Mesothelial cell of epicardium (in vitro differentiated cells): ENCODE data around the gene ADH1C. TPM values are rescaled to one million over a fixed set of nuclear protein-coding genes. Genes with fewer than 3 reads are reported as not detected.
A peak's percentile ranks its signal among the peaks of the same experiment; 100 is the strongest.

Source experiments
- DNase-seq, 2 experiments: peaks; one replicate each; pipeline ENCODE4 v3.0.0; 2021; ENCODE audit warnings: low spot score in 2 of 2; ENCODE audit not compliant: unreplicated experiment in 2 of 2
- H3K27ac Mint-ChIP-seq: 2 replicates; pipeline ENCODE4 v1.8.0; 2021; ENCODE audit warnings: mixed read lengths
- H3K27me3 Mint-ChIP-seq: 2 replicates; pipeline ENCODE4 v1.8.0; 2021; ENCODE audit warnings: low read depth, mixed read lengths
- H3K36me3 Mint-ChIP-seq: 2 replicates; pipeline ENCODE4 v1.8.0; 2021; ENCODE audit warnings: mixed read lengths
- H3K4me1 Mint-ChIP-seq: 2 replicates; pipeline ENCODE4 v1.8.0; 2021; ENCODE audit warnings: mixed read lengths
- H3K4me3 Mint-ChIP-seq: 2 replicates; pipeline ENCODE4 v1.8.0; 2021; ENCODE audit warnings: mild to moderate bottlenecking, moderate library complexity, mixed read lengths
- H3K9me3 Mint-ChIP-seq: 2 replicates; pipeline ENCODE4 v1.8.0; 2021; ENCODE audit warnings: mixed read lengths
- CTCF ChIP-seq: fragments of 200-600 bp; sonication (generic); IDR thresholded peaks from one replicate; pipeline ENCODE4 v1.5.0; 2021; ENCODE audit warnings: antibody characterized with exemption; ENCODE audit not compliant: unreplicated experiment
- total RNA-seq: library from RNA; stranded (reverse); gene quantifications from 3 replicates; pipeline ENCODE4 v1.2.1, GENCODE V29; 2021

ADH1C gene
- 0.34 to 0.69 TPM (median 0.54 TPM) in 3 replicates for total RNA-seq

GRCh38 chr4:99352602-99353537 is at the start of gene ADH1C:
Gene ADH1C, minus strand, starts transcription at chr4:99352746. Its CDS starts 71 bp downstream, at chr4:99352675.
- DNase-seq: no peak
- no peak for TF ChIP-seq CTCF
- H3K4me3 Mint-ChIP-seq: no peak within 1 kb of the TSS
- no peaks in the 10 kb centered on the region for H3K36me3 Mint-ChIP-seq
- H3K27me3 Mint-ChIP-seq: no peaks in the 10 kb centered on the region
- peaks cover 30% of the 10 kb centered on the region for H3K9me3 Mint-ChIP-seq
- peak within 1 kb of the TSS; percentile 71 for H3K27ac Mint-ChIP-seq
- peaks cover 5% of the 10 kb centered on the region for H3K4me1 Mint-ChIP-seq

GRCh38 chr4:99400831-99401230 is 48.3 kb upstream of the ADH1C start:
- H3K9me3 Mint-ChIP-seq: peaks cover 26% of the 10 kb centered on the region

GRCh38 chr4:99399017-99399416 is 46.5 kb upstream of the ADH1C start:
- Mint-ChIP-seq H3K4me1 (peaks cover 11% of the 10 kb centered on the region), H3K4me3 (no peak overlapping the region), H3K27me3 (no peaks in the 10 kb centered on the region), H3K9me3 (peaks cover 26% of the 10 kb centered on the region), H3K36me3 (no peaks in the 10 kb centered on the region), H3K27ac (no peak overlapping the region)
- no peak for TF ChIP-seq CTCF
- no peak for DNase-seq

More at GRCh38 chr4:99400831-99401230, 48.3 kb upstream of the ADH1C start:
- no peak for TF ChIP-seq CTCF
- Mint-ChIP-seq H3K27me3 (peaks cover 1% of the 10 kb centered on the region), H3K27ac (no peak overlapping the region), H3K4me3 (no peak overlapping the region), H3K4me1 (peaks cover 11% of the 10 kb centered on the region), H3K36me3 (no peaks in the 10 kb centered on the region)
- no peak for DNase-seq

- TF ChIP-seq CTCF: no peak
- DNase-seq: no peak
- H3K36me3 Mint-ChIP-seq: no peaks in the 10 kb centered on the region
- H3K4me1 Mint-ChIP-seq: peaks cover 4% of the 10 kb centered on the region
- H3K9me3 Mint-ChIP-seq: peaks cover 42% of the 10 kb centered on the region
- no peaks in the 10 kb centered on the region for H3K27me3 Mint-ChIP-seq
- H3K4me3 Mint-ChIP-seq: no peak overlapping the region
- no peak overlapping the region for H3K27ac Mint-ChIP-seq
Measured at GRCh38 chr4:99395595-99396364, 43.2 kb upstream of the ADH1C start.

- DNase-seq: no peak
- Mint-ChIP-seq H3K27ac (peak overlapping the region; percentile 41), H3K9me3 (peaks cover 48% of the 10 kb centered on the region), H3K4me1 (peaks cover 4% of the 10 kb centered on the region), H3K4me3 (no peak overlapping the region), H3K36me3 (no peaks in the 10 kb centered on the region), H3K27me3 (no peaks in the 10 kb centered on the region)
- no peak for TF ChIP-seq CTCF
Measured at GRCh38 chr4:99394896-99395295, 42.4 kb upstream of the ADH1C start.
